PC-9 (cell line): ENCODE data around the gene ARFGAP3. TPM values are rescaled to one million over a fixed set of nuclear protein-coding genes. Genes with fewer than 3 reads are reported as not detected.

ENCODE experiments used
- BruUV-seq: library from RNA; stranded (reverse); fragments of 400-500 nt; replicated peaks from 2 replicates; lab custom pipeline; 2021; lab: Mats Ljungman, UMichigan
- CTCF ChIA-PET: fragments of 300-600 bp; sonication (Branson Sonifier 250); formaldehyde crosslinking; loops from one replicate; lab custom pipeline; 2022; ENCODE audit warnings: antibody characterized with exemption; lab: Charles Lee
- POLR2A ChIA-PET: fragments of 300-600 bp; sonication (Branson Sonifier 250); formaldehyde crosslinking; loops from one replicate; lab custom pipeline; 2022; ENCODE audit warnings: antibody characterized with exemption; ENCODE audit not compliant: unreplicated experiment; lab: Charles Lee
- DNase-seq, 2 experiments: peaks; one replicate each; pipeline versions ENCODE4 v3.0.0 to v3.0.0-alpha.2; 2015 to 2022; ENCODE audit warnings: mixed read lengths in 1 of 2
- H2AFZ ChIP-seq: fragments of 200-600 bp; sonication (generic); 2 replicates; pipeline ENCODE4 v1.8.1; 2017; ENCODE audit warnings: antibody characterized with exemption
- H3F3A ChIP-seq: fragments of 200-600 bp; sonication (generic); 2 replicates; pipeline ENCODE4 v1.8.1; 2017; ENCODE audit warnings: antibody characterized with exemption, mild to moderate bottlenecking, low read depth; ENCODE audit not compliant: insufficient read depth
- H3K27ac ChIP-seq: fragments of 200-600 bp; sonication (generic); 2 replicates; pipeline ENCODE4 v1.6.1; 2016; ENCODE audit warnings: mixed run types
- H3K27me3 ChIP-seq: fragments of 200-600 bp; sonication (generic); 2 replicates; pipeline ENCODE4 v1.6.1; 2016; ENCODE audit warnings: low read depth, mixed run types; ENCODE audit not compliant: insufficient read depth
- H3K36me3 ChIP-seq: fragments of 200-600 bp; sonication (generic); 2 replicates; pipeline ENCODE4 v1.6.1; 2016; ENCODE audit warnings: low read depth, mixed run types
- H3K4me1 ChIP-seq: fragments of 200-600 bp; sonication (generic); replicated peaks from 2 replicates; pipeline ENCODE4 v1.6.1; 2016; ENCODE audit warnings: mixed run types; ENCODE audit not compliant: insufficient read depth
- H3K4me2 ChIP-seq: fragments of 200-600 bp; sonication (generic); 2 replicates; pipeline ENCODE4 v1.6.1; 2017; ENCODE audit warnings: mixed run types
- H3K4me3 ChIP-seq: fragments of 200-600 bp; sonication (generic); 2 replicates; pipeline ENCODE4 v1.6.1; 2016; ENCODE audit warnings: mixed run types
- H3K79me2 ChIP-seq: fragments of 200-600 bp; sonication (generic); 2 replicates; pipeline ENCODE4 v1.6.1; 2017; ENCODE audit warnings: low read depth, mixed run types
- H3K9me2 ChIP-seq: fragments of 200-600 bp; sonication (generic); 2 replicates; pipeline ENCODE4 v1.8.1; 2017; ENCODE audit warnings: mild to moderate bottlenecking; ENCODE audit not compliant: insufficient read depth
- H3K9me3 ChIP-seq: fragments of 200-600 bp; sonication (generic); 2 replicates; pipeline ENCODE4 v1.8.1; 2016; ENCODE audit warnings: low read depth; ENCODE audit not compliant: insufficient read depth
- H4K20me1 ChIP-seq: fragments of 200-600 bp; sonication (generic); 2 replicates; pipeline ENCODE4 v1.8.1; 2017; ENCODE audit not compliant: insufficient read depth
- CTCF ChIP-seq: fragments of 200-600 bp; sonication (generic); conservative IDR thresholded peaks from 2 replicates; pipeline ENCODE4 v1.6.1; 2017; ENCODE audit warnings: mixed run types, antibody characterized with exemption, mild to moderate bottlenecking, moderate library complexity
- EZH2 ChIP-seq: fragments of 200-600 bp; sonication (generic); IDR thresholded peaks from 2 replicates; pipeline ENCODE4 v1.8.0; 2017; ENCODE audit warnings: antibody characterized with exemption, low read depth
- intact Hi-C: fragments of 100-400 bp; cut with micrococcal nuclease; formaldehyde crosslinking; loops from one replicate; pipeline ENCODE4 v1.10.0; 2022; ENCODE audit not compliant: unreplicated experiment
- total RNA-seq: library from RNA; stranded (reverse); gene quantifications from 2 replicates; pipeline ENCODE4 v1.2.3, GENCODE V29; 2021

ARFGAP3 gene
- total RNA-seq, 1 experiment from 2014 or later, result 29.1 TPM

GRCh38 chr22:42793848-42794405 lies 63.1 kb downstream of the ARFGAP3 start:
- no peaks in the 10 kb centered on the region for H3K36me3 ChIP-seq
- no peak overlapping the region for H3K4me3 ChIP-seq
- no TSS peak for BruUV-seq
- H3K9me2 ChIP-seq, result no peaks in the 10 kb centered on the region
- H4K20me1 ChIP-seq, result no peaks in the 10 kb centered on the region
- no peaks in the 10 kb centered on the region for H3K9me3 ChIP-seq
- TF ChIP-seq EZH2 (no peak), CTCF (no peak)
- no peak overlapping the region for H3K4me2 ChIP-seq
- H3F3A ChIP-seq, result peaks cover 13% of the 10 kb centered on the region; the same call in 1 of the 2 replicates
- no peaks in the 10 kb centered on the region for H3K4me1 ChIP-seq
- H2AFZ ChIP-seq, result no peak overlapping the region
- H3K27me3 ChIP-seq, result no peaks in the 10 kb centered on the region
- no peaks in the 10 kb centered on the region for H3K79me2 ChIP-seq
- H3K27ac ChIP-seq, result no peak overlapping the region
- ChIA-PET POLR2A (no interaction called here), CTCF (interaction anchor here (0.5 kb wide), 1 partner anchor 12 kb away, joined by 18 read pairs; no protein-coding TSS in a partner anchor)
- no peak for DNase-seq
- intact Hi-C loops, result no loop called here

GRCh38 chr22:42792909-42793847 lies 63.9 kb downstream of the ARFGAP3 start:
- Histone ChIP-seq H3K27me3 (no peaks in the 10 kb centered on the region), H3K4me2 (no peak overlapping the region), H3F3A (peaks cover 11% of the 10 kb centered on the region; the same call in 1 of the 2 replicates), H4K20me1 (no peaks in the 10 kb centered on the region), H3K36me3 (no peaks in the 10 kb centered on the region), H3K9me3 (no peaks in the 10 kb centered on the region), H3K9me2 (no peaks in the 10 kb centered on the region), H3K4me3 (no peak overlapping the region), H3K79me2 (no peaks in the 10 kb centered on the region), H3K4me1 (no peaks in the 10 kb centered on the region), H3K27ac (no peak overlapping the region), H2AFZ (no peak overlapping the region)
- TF ChIP-seq CTCF (no peak), EZH2 (no peak)
- DNase-seq, result no peak
- intact Hi-C loops, result no loop called here
- no TSS peak for BruUV-seq
- ChIA-PET POLR2A (no interaction called here), CTCF (interaction anchor here (0.5 kb wide), 1 partner anchor 11 kb away, joined by 18 read pairs; no protein-coding TSS in a partner anchor)

GRCh38 chr22:42792453-42792908 lies 64.6 kb downstream of the ARFGAP3 start:
- CTCF ChIA-PET, result no interaction called here
- no peaks in the 10 kb centered on the region for H3K79me2 ChIP-seq
- no TSS peak for BruUV-seq

More at GRCh38 chr22:42792453-42792908, 64.6 kb downstream of the ARFGAP3 start:
- TF ChIP-seq EZH2 (no peak), CTCF (no peak)
- peaks cover 11% of the 10 kb centered on the region; the same call in 1 of the 2 replicates for H3F3A ChIP-seq
- H3K9me3 ChIP-seq, result no peaks in the 10 kb centered on the region
- no peaks in the 10 kb centered on the region for H3K9me2 ChIP-seq
- no peak overlapping the region for H3K27ac ChIP-seq
- intact Hi-C loops, result no loop called here
- no peak overlapping the region for H3K4me2 ChIP-seq
- no peak overlapping the region for H3K4me3 ChIP-seq
- no peaks in the 10 kb centered on the region for H3K4me1 ChIP-seq
- POLR2A ChIA-PET, result no interaction called here
- no peaks in the 10 kb centered on the region for H4K20me1 ChIP-seq
- no peaks in the 10 kb centered on the region for H3K36me3 ChIP-seq
- no peaks in the 10 kb centered on the region for H3K27me3 ChIP-seq
- no peak overlapping the region for H2AFZ ChIP-seq
- DNase-seq, result no peak
